ENCODE data around the gene KCNT1.

Gene KCNT1

DNA sequence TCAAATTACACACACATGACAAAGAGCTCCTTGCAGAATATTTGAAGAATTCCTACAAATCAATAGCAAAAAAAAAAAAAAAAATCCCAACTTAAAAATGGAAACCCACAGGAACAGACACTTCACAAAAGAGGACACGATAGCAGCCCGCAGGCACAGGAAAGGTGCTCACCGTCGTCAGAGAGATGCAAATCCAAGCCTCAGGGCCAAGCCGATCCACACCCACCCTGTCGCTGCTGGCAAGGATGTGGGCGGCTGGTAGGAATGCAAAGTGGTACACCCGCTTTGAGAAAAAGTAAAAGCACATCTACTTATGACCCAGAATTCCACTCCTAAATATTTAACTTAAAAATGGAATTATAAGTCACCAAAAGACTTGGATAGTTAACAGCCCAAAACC, 28.0 kb upstream of the KCNT1 start:
- no peak for DNase-seq

GRCh38 chr9:135674977-135675376, 27.0 kb upstream of the KCNT1 start:
- DNase-seq = no peak

DNA sequence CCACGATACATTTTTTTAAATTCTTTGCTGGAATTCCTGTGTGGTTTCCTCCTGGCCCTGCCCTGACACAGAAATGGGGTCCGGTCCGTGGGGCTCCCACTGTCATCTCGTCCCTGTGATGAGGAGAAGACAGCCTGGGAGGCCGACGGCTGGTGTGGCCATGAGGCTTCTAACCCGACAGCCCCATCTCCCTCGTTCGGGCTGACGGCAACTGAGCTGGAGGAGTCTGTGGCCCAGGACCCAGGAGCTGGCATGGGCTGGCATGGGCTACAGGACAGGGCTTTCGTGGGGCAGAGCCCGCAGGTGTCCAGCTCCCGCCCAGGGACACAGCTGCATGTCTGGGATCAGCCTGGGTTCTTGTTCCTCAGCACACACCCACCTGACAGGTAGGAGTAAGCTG, 25.1 kb upstream of the KCNT1 start:
- no peak for DNase-seq

GRCh38 chr9:135677641-135678168, 24.3 kb upstream of the KCNT1 start:
- DNase-seq = no peak

DNA sequence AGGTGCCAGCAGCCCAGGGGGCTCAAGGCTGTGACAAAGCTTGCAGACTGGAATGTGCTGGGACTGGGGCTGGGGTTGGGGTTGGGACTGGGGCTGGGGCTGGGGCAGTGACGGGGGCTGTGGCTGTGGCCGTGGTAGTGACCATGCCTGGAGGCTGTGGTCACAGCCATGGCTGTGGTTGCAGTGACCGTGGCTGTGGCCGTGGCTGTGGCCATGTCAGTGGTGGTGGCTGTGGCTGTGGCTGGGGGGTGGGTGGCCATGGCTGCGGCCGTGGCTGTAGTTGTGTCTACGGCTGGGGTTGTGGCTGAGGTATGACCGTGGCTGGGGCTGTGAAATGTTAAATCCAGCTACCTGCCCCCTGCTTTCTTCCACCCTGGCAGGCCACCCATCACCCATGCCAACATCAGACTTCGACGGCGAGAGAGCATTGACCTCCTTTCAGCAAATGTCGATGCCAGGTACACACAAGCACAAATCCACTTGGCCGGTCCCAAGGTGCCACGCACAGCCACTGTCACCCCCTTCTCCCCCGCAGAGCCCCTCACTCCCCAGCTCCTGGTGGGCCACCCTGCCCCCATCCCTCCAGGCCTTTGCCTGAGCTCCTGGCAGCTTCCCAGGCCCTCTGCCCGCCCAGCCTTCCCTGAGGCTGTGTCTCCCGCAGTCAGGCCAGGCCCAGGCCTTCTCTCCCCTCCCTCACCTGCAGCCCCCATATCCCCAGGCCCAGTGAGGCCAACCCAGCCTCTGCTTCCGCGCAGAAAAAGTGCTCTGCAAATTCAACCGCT, 23.6 kb upstream of the KCNT1 start:
- no peak for DNase-seq

GRCh38 chr9:135680056-135680455, 21.9 kb upstream of the KCNT1 start:
- no peak for DNase-seq

DNA sequence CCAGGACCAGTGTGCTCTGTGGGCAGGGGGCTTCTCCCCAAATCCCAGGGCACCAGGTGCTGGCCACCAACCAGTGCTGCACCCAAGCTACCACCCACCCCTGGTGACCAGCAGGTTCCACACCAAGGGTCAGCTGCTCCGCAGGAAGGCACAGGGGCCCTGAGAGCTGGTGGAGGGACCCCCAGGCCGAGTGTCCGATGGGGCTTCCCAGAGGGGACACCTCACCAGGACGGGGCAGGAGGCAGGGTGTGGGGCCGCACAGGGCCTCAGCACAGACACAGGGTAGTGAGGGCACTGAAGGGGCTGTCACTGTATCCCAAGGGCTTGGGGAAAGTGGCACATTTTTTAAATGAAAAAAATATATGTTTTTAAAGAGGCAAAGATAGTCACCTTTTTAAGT, 20.8 kb upstream of the KCNT1 start:
- no peak for DNase-seq

GRCh38 chr9:135683401-135684034, 18.5 kb upstream of the KCNT1 start:
- DNase-seq = no peak

DNA sequence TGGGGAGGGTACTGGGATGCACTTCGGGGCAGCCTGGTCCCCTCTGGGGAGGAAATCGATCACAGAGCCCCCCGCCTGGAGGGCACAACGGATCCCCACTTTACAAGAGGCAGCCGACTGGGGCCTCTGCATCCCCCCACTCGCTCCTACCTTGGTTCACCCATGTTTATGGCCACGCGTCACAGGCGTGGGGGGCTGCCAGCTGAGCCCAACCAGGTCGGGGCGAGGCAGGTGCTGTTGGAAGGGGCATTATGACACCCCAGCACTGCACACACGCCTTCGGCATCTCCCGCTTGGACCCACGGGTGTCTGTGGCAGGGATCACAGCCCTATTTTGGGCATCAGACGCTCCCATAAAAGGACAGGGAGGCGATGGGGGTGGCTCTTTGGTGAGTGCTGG, 17.3 kb upstream of the KCNT1 start:
- no peak for DNase-seq

GRCh38 chr9:135687216-135687615, 14.8 kb upstream of the KCNT1 start:
- no peak for DNase-seq

- no peak for DNase-seq
These were observed 13.0 kb upstream of the KCNT1 start for GRCh38 chr9:135689011-135689410.

DNA sequence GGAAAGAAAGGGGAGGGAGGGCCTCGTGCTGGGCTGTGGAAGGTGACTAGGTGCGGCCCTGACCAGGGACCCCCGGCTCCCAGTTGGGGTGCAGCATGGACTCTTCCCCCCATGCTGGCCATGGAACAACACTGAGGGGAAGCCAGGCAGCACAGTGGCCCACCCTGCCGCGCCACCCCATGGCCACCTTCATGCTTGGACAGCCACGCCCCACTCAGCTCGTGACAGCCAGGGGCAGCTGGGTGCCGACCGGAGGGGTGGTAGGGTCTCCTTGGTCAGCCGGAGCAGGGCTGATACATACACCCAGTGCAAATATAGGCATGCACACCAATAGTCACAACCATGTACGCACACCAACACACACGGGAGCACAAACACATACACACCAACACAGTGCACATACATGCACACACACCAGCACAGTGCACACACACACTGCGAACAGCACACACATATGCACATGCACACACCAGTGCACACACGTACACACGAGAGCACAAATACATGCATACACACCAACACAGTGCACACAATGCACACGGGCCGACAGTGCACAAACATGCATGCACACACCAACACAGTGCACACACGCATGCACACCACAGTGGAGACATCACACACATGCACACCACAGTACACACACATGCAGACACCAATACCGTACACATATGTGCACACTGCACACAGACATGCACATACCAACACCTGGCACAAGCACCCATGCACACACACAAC, 11.0 kb upstream of the KCNT1 start:
- no peak for DNase-seq

DNA sequence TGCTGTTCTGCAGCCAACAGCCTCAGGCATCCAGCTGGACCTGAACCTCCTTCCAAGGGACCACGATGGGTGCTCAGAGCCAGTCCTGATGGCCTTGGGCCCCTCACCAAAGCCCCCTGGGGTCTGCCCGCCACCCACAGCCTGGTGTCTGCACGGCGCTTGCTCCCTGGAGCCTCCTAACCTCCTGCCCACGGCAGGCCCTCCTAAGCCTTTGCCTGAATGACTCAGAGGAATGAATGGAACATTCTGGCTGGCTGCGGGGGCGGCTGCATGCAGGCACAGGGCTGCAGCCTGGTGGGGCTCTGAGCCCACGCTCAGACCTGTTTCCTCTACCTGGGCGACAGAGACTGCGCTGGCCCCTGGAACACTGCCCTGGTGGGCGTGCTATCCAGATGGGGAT, 9.6 kb upstream of the KCNT1 start:
- no peak for DNase-seq

GRCh38 chr9:135693265-135693664, 8.7 kb upstream of the KCNT1 start:
- DNase-seq = no peak

GRCh38 chr9:135693771-135694170, 8.2 kb upstream of the KCNT1 start:
- DNase-seq = no peak

DNA sequence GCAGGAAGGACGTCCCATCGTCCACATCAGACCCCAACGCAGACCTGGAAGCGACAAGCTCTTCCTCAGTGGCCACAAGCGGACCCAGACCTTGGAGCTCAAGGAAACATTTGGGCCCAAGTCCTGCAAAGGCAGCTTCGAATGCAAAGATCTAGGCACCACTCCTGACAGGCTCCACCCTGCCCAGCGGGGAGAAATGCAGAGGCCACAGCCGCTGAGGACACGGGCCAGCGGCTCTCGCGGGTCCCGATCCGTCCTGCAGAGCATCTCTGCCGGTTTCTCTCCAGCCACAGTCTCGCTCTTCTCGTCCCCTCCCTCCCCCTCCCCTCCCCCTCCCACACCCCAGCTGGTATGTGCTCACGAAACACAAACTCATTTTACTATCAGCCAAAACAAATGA, 7.6 kb upstream of the KCNT1 start:
- DNase-seq = no peak

DNA sequence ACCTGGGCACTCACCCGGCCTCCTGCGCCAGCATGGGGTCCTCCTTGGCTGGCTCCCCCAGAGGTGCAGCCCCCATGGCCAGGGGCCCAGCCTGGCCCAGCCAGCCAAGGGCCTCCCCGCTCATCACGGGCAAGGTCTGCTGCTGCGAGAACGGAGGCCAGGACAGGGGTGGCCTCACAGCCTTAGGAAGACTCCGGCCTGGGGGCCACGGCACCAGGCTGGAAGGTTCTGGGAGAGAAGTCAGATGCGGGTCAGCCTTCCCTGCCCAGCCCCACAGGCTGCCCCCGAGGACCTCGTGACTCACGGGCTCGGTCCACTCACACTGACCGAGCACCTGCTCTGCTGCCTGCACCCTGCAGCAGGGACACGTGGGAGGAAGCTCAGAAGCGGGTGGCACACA, 6.9 kb upstream of the KCNT1 start:
- DNase-seq = no peak

DNA sequence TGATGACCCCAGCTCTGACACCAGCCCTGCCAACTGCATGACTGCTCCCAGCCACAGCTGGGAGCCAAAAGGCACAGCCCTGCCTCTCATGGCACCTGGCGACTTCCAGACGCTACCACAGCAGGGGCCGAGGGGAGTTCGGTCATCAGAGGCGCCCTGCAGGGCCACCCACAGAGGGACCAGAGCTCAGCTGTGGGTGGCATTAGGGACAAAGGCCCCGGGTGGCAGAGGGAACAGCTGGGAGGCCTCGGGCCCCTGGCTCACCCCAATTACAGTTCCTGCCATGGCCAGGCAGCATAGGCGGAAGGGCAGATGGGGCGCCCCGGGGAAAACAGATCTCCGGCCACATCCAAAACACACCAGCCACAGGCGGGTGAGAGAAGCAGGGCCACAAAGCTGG, 6.3 kb upstream of the KCNT1 start:
- DNase-seq = no peak

DNA sequence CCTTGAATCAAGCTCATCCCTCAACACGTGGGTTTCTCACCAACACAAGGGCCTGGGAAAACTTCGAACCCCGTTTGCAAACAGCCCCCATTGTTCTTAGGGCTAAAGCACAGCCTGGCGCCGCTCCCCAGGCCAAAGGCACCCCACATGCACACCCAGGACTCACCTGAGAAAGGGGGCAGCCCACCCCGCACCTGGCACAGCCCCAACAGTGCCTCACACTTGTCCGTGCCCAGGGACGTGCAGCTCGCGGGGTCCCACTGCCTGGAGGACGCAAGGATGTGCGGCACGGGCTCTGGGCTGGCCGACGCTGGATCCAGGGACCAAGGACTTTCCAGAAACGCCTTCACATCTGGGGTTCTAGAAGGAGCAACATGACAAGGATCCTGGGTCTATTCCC, 5.5 kb upstream of the KCNT1 start:
- no peak for DNase-seq

DNA sequence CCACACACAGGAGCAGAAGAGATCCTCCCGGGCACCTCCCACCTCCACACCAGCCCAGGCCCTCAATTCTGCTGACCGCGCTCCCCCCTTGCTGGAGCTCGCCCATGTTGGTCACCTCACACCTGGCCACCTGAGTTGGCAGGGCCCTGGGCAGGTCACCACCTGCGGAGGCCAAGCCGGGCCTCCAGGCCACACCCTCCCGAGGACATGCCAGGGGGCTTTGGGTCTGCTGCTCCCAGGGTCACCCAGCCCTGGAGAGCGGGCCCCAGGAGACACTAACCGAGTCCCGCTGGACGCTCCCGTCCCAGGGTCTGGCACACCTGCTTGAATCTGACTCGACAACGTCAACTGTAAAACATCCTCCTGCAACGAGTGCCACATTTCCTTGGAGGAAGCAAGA, 4.8 kb upstream of the KCNT1 start:
- DNase-seq = no peak

DNA sequence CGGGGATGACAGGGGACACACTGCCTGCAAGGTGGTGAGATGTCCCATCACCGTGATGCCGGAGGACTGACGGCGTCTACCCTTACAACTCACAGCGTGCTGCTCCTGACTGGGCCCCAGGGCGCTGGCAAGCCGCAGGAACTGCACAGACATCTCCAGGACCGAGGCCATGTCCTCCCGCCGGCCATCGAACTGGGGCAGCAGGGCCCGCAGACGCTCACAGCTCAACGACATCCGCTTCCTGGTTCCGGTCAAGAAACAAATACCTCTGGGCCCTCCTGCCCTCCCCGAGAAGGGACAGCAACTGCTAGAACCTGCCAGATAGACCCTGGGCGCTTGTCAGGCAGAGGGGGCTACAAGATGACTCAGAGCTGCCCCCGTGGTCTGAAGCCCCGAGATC, 3.7 kb upstream of the KCNT1 start:
- DNase-seq = no peak

- DNase-seq = no peak
These were observed 3.2 kb upstream of the KCNT1 start for GRCh38 chr9:135698767-135699166.

GRCh38 chr9:135699440-135699839, 2.5 kb upstream of the KCNT1 start, which contains the start of gene SOHLH1:
TSS of gene SOHLH1 (minus strand) at chr9:135699481. CDS start at chr9:135699467, 14 bp downstream.
- DNase-seq = no peak

GRCh38 chr9:135700525-135700924, 1.5 kb upstream of the KCNT1 start:
- DNase-seq = no peak

Measured in CD4-positive, alpha-beta T cell treated with Interleukin-4 for 1 hour (primary cell).